Activated T-cell treated with anti-CD3 and anti-CD28 coated beads, Interleukin-2, amount 50 U/mL, for 24 hours (primary cell): ENCODE data around the gene FBLN7.

ENCODE experiments used
- DNase-seq: peaks from one replicate; pipeline ENCODE4 v3.0.0-alpha.2; 2020
- H3K27ac Mint-ChIP-seq: 2 replicates; pipeline ENCODE4 v1.8.0; 2020; ENCODE audit warnings: mild to moderate bottlenecking, mixed read lengths
- H3K27me3 Mint-ChIP-seq: 2 replicates; pipeline ENCODE4 v1.8.0; 2020; ENCODE audit warnings: mixed read lengths
- H3K36me3 Mint-ChIP-seq: 2 replicates; pipeline ENCODE4 v1.8.0; 2020; ENCODE audit warnings: low read depth, mixed read lengths
- H3K4me1 Mint-ChIP-seq: 2 replicates; pipeline ENCODE4 v1.8.0; 2020; ENCODE audit warnings: low read depth, mixed read lengths
- H3K4me3 Mint-ChIP-seq: 2 replicates; pipeline ENCODE4 v1.8.0; 2020; ENCODE audit warnings: mild to moderate bottlenecking, moderate library complexity, mixed read lengths
- H3K9me3 Mint-ChIP-seq: 2 replicates; pipeline ENCODE4 v1.8.0; 2020; ENCODE audit warnings: mixed read lengths

FBLN7 gene

DNA sequence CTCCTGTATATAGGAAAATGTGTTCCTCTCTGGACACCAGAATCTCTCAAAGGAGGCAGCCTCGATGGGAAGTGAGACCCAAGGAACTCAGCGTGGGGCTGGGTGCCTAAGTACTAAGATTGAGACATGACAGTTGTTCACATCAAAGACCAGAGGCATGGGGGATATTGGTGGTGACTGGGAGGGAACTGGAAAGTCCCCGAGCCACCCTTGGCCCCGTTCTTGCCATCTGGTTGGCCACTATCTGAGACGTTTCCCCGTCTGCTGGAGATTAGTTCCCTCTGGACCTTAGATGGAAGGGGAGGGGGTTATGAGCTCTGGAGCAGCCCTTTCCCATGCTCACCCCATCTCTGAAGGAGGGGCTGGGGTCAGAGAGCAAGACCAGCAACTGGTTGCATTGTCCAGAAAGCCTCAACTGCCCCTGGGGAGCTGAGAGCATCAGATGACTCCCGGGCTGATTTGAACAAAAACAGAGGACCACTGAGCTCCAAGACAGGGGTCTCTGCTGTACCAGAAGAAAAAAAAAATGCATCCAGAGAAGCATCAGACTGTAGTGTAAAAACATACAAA is 11.8 kb downstream of the FBLN7 start:
- no peak for DNase-seq
- Mint-ChIP-seq H3K36me3 (no peaks in the 10 kb centered on the region), H3K4me1 (peaks cover 18% of the 10 kb centered on the region)

DNA sequence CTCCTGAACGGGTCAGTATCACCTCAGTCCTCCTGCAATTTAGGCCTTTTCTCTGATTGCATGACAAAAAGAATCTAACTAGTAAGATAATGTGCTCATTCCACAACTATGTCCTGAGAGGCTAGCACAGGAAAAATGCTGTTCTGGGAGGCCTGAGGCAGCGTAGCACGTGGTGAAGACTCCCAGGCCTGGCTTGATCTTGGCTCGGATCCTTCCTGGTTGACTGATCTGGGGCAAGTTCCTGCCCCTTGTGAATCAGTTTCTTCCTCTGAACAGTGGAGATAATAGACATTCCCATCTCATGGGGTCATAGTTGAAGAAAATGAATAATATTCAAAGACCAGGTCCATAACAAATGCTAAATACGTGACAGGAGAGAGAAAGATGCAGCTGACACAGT is 12.3 kb downstream of the FBLN7 start:
- H3K4me1 Mint-ChIP-seq: peaks cover 23% of the 10 kb centered on the region
- no peak for DNase-seq
- H3K9me3 Mint-ChIP-seq: no peaks in the 10 kb centered on the region
- H3K27ac Mint-ChIP-seq: peak overlapping the region; percentile 0
- no peaks in the 10 kb centered on the region for H3K36me3 Mint-ChIP-seq
- no peak overlapping the region for H3K4me3 Mint-ChIP-seq
- no peaks in the 10 kb centered on the region for H3K27me3 Mint-ChIP-seq

More for the DNA sequence above, 11.8 kb downstream of the FBLN7 start:
- Mint-ChIP-seq H3K9me3 (no peaks in the 10 kb centered on the region), H3K27ac (no peak overlapping the region), H3K27me3 (no peaks in the 10 kb centered on the region), H3K4me3 (no peak overlapping the region)

GRCh38 chr2:112150851-112151250 is 12.7 kb downstream of the FBLN7 start:
- Mint-ChIP-seq H3K9me3 (no peaks in the 10 kb centered on the region), H3K4me1 (peaks cover 27% of the 10 kb centered on the region), H3K27ac (peak overlapping the region; percentile 0), H3K36me3 (no peaks in the 10 kb centered on the region), H3K27me3 (no peaks in the 10 kb centered on the region), H3K4me3 (no peak overlapping the region)
- DNase-seq: no peak

- no peak overlapping the region for H3K4me3 Mint-ChIP-seq
- DNase-seq: no peak
- peaks cover 31% of the 10 kb centered on the region for H3K4me1 Mint-ChIP-seq
- H3K36me3 Mint-ChIP-seq: no peaks in the 10 kb centered on the region
- H3K27me3 Mint-ChIP-seq: no peaks in the 10 kb centered on the region
- no peak overlapping the region for H3K27ac Mint-ChIP-seq
- H3K9me3 Mint-ChIP-seq: no peaks in the 10 kb centered on the region
These were observed 13.1 kb downstream of the FBLN7 start for GRCh38 chr2:112151271-112151670.

GRCh38 chr2:112151701-112152440 is 13.7 kb downstream of the FBLN7 start:
- no peaks in the 10 kb centered on the region for H3K27me3 Mint-ChIP-seq
- H3K4me3 Mint-ChIP-seq: no peak overlapping the region
- no peaks in the 10 kb centered on the region for H3K36me3 Mint-ChIP-seq
- DNase-seq: no peak
- H3K4me1 Mint-ChIP-seq: peaks cover 37% of the 10 kb centered on the region
- no peaks in the 10 kb centered on the region for H3K9me3 Mint-ChIP-seq
- H3K27ac Mint-ChIP-seq: no peak overlapping the region

GRCh38 chr2:112152476-112153178 is 14.4 kb downstream of the FBLN7 start:
- DNase-seq: no peak
- Mint-ChIP-seq H3K9me3 (no peaks in the 10 kb centered on the region), H3K36me3 (no peaks in the 10 kb centered on the region), H3K4me1 (peaks cover 41% of the 10 kb centered on the region), H3K27ac (no peak overlapping the region), H3K27me3 (no peaks in the 10 kb centered on the region), H3K4me3 (no peak overlapping the region)

DNA sequence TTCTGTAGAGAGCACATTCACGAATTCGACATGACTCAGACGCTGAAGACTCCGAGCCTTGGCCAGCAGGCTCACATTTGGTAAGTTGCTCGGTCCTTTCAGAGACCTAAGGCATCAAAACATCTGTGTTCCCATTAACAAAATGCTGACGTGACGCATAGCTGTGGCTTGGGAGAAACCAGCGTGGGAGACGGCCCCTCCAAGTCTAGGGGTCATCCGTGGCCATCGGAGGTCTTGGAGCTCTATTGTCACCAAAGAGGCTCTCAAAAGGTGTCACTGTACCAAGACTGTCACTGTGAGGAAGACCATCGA is 14.9 kb downstream of the FBLN7 start:
- no peaks in the 10 kb centered on the region for H3K9me3 Mint-ChIP-seq
- H3K27me3 Mint-ChIP-seq: no peaks in the 10 kb centered on the region
- no peak overlapping the region for H3K27ac Mint-ChIP-seq
- DNase-seq: peak; percentile 14
- no peak overlapping the region for H3K4me3 Mint-ChIP-seq
- H3K36me3 Mint-ChIP-seq: no peaks in the 10 kb centered on the region
- peaks cover 42% of the 10 kb centered on the region for H3K4me1 Mint-ChIP-seq

- DNase-seq: no peak
- Mint-ChIP-seq H3K4me1 (peaks cover 42% of the 10 kb centered on the region), H3K27ac (no peak overlapping the region), H3K4me3 (no peak overlapping the region), H3K36me3 (no peaks in the 10 kb centered on the region), H3K27me3 (no peaks in the 10 kb centered on the region), H3K9me3 (no peaks in the 10 kb centered on the region)
These were observed 15.3 kb downstream of the FBLN7 start for GRCh38 chr2:112153501-112153900.

GRCh38 chr2:112154246-112155117 is 16.3 kb downstream of the FBLN7 start:
- Mint-ChIP-seq H3K9me3 (no peaks in the 10 kb centered on the region), H3K4me1 (peaks cover 42% of the 10 kb centered on the region), H3K27me3 (no peaks in the 10 kb centered on the region), H3K27ac (peak overlapping the region; percentile 18), H3K36me3 (no peaks in the 10 kb centered on the region), H3K4me3 (no peak overlapping the region)
- DNase-seq: peak; percentile 47

- Mint-ChIP-seq H3K4me1 (peaks cover 45% of the 10 kb centered on the region), H3K4me3 (peak overlapping the region; percentile 49), H3K27me3 (no peaks in the 10 kb centered on the region), H3K36me3 (no peaks in the 10 kb centered on the region), H3K9me3 (no peaks in the 10 kb centered on the region), H3K27ac (peak overlapping the region; percentile 81)
- peak; percentile 70 for DNase-seq
These were observed 17.4 kb downstream of the FBLN7 start for GRCh38 chr2:112155331-112156151.

DNA sequence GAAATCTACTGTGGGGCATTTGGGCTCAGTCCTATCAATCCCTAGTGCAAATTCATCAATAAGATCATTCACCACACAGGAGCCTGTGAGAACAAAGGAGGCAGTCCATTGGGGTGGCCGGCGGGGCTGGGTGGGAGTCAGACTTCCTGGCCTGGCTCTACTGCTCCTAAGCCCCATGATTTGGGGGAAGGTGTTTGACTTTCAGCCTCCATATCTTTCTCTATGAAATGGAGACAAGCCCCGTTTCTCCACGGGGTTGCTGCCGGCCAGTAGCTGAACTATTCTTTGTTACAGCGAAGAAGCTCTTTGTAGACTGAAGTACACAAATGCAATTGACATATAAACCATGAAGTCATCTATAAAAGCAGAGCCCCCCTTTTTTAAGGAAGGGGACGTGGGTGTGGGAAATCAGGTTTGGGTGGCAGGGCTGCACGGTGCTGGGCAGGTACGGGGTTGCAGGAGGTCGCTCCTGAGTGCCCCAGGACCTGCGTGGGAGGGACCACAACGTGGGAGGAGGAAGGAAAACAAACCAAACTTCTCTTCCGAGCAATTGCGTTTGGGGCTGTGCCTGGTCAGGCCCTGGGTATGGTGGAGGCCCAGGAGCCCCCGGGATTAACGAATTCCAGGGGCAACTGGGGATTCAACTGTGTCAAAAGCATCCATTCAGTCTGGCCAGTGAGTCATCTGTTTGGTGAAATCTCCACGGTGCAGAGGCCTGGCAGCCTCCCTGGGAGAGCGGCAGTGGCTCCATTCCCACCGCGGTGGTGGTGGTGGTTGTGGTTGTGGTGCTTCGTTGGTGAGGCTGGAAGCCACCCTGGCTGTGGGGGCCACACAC is 18.2 kb downstream of the FBLN7 start:
- no peaks in the 10 kb centered on the region for H3K27me3 Mint-ChIP-seq
- peak; percentile 59 for DNase-seq
- peaks cover 45% of the 10 kb centered on the region for H3K4me1 Mint-ChIP-seq
- no peaks in the 10 kb centered on the region for H3K9me3 Mint-ChIP-seq
- peak overlapping the region; percentile 49 for H3K4me3 Mint-ChIP-seq
- peak overlapping the region; percentile 81 for H3K27ac Mint-ChIP-seq
- H3K36me3 Mint-ChIP-seq: no peaks in the 10 kb centered on the region

DNA sequence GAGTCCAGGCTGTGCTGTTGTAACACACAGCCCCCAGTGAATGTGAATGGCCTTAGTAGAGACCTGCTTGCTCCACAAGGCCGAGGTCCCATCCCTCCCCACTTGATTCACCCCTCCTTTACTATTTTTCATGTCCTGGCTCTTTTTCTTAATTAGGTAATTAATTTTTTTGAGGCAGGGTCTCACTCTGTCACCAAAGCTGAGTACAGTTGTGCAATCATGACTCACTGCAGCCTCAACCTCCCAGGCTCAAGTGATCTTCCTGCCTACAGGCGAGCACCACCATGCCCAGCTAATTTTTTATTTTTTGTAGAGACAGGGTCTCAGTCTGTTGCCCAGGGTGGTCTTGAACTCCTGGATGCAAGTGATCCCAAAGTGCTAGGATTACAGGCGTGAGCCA is 19.3 kb downstream of the FBLN7 start:
- peak overlapping the region; percentile 81 for H3K27ac Mint-ChIP-seq
- peaks cover 45% of the 10 kb centered on the region for H3K4me1 Mint-ChIP-seq
- no peaks in the 10 kb centered on the region for H3K27me3 Mint-ChIP-seq
- no peak overlapping the region for H3K4me3 Mint-ChIP-seq
- H3K9me3 Mint-ChIP-seq: no peaks in the 10 kb centered on the region
- no peaks in the 10 kb centered on the region for H3K36me3 Mint-ChIP-seq
- DNase-seq: no peak

DNA sequence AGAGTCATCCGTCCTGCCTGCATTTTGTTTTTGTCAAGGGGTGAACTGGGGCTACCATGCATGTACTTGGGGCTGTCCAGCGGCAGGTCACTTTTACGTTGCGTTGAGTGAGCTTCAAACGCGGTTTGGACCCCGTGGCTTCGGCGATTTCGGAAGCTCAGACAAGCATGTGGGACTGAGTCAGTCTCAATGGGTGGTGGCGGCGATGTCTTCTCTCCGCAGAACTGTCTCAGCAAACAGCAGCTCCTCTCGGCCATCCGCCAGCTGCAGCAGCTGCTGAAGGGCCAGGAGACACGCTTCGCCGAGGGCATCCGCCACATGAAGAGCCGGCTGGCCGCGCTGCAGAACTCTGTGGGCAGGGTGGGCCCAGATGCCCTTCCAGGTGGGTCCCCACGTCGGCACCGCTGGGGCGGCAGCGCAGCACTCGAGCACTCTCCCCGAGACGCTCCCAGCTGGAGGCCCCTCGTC is 21.3 kb downstream of the FBLN7 start:
- no peak for DNase-seq
- H3K4me1 Mint-ChIP-seq: peaks cover 32% of the 10 kb centered on the region
- no peaks in the 10 kb centered on the region for H3K9me3 Mint-ChIP-seq
- no peak overlapping the region for H3K27ac Mint-ChIP-seq
- no peak overlapping the region for H3K4me3 Mint-ChIP-seq
- H3K27me3 Mint-ChIP-seq: no peaks in the 10 kb centered on the region
- H3K36me3 Mint-ChIP-seq: no peaks in the 10 kb centered on the region
